Measurements from ENCODE around the gene XPO6.

The XPO6 gene

DNA sequence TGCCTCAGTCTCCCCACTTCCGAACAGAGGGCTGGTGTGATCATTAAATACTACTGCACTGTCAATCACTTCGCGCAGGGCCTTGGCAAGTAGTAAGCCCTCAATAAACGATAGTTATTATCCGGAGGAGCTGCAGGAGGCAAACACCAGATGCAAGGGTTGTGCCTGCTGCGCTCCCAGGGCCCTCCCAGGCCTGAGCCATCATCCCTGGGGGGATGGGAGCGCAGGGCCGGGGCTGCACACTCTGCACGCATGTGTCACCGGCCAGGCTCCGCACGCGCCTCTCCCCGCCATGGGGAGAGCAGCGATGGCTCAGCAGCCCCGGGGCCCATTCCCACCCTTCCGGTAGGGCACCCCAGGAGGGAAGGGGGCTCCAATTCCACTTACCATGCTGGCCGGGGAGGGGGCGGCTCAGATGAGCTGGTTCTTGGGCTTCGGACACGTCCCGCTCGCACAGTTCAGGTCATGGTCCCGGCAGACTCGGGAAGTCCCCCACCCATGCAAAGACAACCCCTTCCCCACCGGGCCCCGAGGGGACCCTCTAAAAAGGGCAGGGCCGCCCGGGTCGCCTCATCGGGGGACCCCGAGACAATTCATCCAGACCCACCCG, 681 bp downstream of the XPO6 start (continued):
- TF ChIP-seq, protein P1, sequence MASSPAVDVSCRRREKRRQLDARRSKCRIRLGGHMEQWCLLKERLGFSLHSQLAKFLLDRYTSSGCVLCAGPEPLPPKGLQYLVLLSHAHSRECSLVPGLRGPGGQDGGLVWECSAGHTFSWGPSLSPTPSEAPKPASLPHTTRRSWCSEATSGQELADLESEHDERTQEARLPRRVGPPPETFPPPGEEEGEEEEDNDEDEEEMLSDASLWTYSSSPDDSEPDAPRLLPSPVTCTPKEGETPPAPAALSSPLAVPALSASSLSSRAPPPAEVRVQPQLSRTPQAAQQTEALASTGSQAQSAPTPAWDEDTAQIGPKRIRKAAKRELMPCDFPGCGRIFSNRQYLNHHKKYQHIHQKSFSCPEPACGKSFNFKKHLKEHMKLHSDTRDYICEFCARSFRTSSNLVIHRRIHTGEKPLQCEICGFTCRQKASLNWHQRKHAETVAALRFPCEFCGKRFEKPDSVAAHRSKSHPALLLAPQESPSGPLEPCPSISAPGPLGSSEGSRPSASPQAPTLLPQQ (tag by site-specific recombination; IDR thresholded peaks at IDR 0.05) = peak; percentile 82
- TF ChIP-seq, protein P2, sequence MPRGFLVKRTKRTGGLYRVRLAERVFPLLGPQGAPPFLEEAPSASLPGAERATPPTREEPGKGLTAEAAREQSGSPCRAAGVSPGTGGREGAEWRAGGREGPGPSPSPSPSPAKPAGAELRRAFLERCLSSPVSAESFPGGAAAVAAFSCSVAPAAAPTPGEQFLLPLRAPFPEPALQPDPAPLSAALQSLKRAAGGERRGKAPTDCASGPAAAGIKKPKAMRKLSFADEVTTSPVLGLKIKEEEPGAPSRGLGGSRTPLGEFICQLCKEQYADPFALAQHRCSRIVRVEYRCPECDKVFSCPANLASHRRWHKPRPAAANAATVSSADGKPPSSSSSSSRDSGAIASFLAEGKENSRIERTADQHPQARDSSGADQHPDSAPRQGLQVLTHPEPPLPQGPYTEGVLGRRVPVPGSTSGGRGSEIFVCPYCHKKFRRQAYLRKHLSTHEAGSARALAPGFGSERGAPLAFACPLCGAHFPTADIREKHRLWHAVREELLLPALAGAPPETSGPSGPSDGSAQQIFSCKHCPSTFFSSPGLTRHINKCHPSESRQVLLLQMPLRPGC (tag by site-specific recombination; IDR thresholded peaks at IDR 0.05) = no peak
- TF ChIP-seq ZBTB7A (tag by site-specific recombination; IDR thresholded peaks at IDR 0.05; ENCODE audit: low read depth) = no peak
- TF ChIP-seq, protein P3, sequence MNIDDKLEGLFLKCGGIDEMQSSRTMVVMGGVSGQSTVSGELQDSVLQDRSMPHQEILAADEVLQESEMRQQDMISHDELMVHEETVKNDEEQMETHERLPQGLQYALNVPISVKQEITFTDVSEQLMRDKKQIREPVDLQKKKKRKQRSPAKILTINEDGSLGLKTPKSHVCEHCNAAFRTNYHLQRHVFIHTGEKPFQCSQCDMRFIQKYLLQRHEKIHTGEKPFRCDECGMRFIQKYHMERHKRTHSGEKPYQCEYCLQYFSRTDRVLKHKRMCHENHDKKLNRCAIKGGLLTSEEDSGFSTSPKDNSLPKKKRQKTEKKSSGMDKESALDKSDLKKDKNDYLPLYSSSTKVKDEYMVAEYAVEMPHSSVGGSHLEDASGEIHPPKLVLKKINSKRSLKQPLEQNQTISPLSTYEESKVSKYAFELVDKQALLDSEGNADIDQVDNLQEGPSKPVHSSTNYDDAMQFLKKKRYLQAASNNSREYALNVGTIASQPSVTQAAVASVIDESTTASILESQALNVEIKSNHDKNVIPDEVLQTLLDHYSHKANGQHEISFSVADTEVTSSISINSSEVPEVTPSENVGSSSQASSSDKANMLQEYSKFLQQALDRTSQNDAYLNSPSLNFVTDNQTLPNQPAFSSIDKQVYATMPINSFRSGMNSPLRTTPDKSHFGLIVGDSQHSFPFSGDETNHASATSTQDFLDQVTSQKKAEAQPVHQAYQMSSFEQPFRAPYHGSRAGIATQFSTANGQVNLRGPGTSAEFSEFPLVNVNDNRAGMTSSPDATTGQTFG (tag by site-specific recombination; IDR thresholded peaks at IDR 0.05; ENCODE audit: borderline replicate concordance) = no peak
- TF ChIP-seq ZNF423 (tag by site-specific recombination; IDR thresholded peaks at IDR 0.05) = no peak
- TF ChIP-seq, protein P4, sequence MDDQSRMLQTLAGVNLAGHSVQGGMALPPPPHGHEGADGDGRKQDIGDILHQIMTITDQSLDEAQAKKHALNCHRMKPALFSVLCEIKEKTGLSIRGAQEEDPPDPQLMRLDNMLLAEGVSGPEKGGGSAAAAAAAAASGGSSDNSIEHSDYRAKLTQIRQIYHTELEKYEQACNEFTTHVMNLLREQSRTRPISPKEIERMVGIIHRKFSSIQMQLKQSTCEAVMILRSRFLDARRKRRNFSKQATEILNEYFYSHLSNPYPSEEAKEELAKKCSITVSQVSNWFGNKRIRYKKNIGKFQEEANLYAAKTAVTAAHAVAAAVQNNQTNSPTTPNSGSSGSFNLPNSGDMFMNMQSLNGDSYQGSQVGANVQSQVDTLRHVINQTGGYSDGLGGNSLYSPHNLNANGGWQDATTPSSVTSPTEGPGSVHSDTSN (CRISPR knock-in tag; IDR thresholded peaks at IDR 0.05) = no peak
- TF ChIP-seq, protein P5, sequence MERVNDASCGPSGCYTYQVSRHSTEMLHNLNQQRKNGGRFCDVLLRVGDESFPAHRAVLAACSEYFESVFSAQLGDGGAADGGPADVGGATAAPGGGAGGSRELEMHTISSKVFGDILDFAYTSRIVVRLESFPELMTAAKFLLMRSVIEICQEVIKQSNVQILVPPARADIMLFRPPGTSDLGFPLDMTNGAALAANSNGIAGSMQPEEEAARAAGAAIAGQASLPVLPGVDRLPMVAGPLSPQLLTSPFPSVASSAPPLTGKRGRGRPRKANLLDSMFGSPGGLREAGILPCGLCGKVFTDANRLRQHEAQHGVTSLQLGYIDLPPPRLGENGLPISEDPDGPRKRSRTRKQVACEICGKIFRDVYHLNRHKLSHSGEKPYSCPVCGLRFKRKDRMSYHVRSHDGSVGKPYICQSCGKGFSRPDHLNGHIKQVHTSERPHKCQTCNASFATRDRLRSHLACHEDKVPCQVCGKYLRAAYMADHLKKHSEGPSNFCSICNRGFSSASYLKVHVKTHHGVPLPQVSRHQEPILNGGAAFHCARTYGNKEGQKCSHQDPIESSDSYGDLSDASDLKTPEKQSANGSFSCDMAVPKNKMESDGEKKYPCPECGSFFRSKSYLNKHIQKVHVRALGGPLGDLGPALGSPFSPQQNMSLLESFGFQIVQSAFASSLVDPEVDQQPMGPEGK (tag by site-specific recombination; IDR thresholded peaks at IDR 0.05) = peak; percentile 90
- TF ChIP-seq ZNF660 (tag by site-specific recombination; IDR thresholded peaks at IDR 0.05) = peak; percentile 61
- no peak for TF ChIP-seq ZNF302 (tag by site-specific recombination; IDR thresholded peaks at IDR 0.05; ENCODE audit: low read depth)
- peak; percentile 89 for TF ChIP-seq GLIS1 (tag by site-specific recombination; IDR thresholded peaks at IDR 0.05)
- peak; percentile 82 for TF ChIP-seq GLIS2 (tag by site-specific recombination; IDR thresholded peaks at IDR 0.05)
- no peak for TF ChIP-seq ZNF529 (tag by site-specific recombination; IDR thresholded peaks at IDR 0.05; ENCODE audit: insufficient replicate concordance)
- TF ChIP-seq ZFHX2 (tag by site-specific recombination; conservative IDR thresholded peaks at IDR 0.05) = no peak
- TF ChIP-seq ZSCAN23 (tag by site-specific recombination; IDR thresholded peaks at IDR 0.05) = no peak
- TF ChIP-seq ZNF664 (tag by site-specific recombination; IDR thresholded peaks at IDR 0.05) = peak; percentile 87
- TF ChIP-seq, protein P6, sequence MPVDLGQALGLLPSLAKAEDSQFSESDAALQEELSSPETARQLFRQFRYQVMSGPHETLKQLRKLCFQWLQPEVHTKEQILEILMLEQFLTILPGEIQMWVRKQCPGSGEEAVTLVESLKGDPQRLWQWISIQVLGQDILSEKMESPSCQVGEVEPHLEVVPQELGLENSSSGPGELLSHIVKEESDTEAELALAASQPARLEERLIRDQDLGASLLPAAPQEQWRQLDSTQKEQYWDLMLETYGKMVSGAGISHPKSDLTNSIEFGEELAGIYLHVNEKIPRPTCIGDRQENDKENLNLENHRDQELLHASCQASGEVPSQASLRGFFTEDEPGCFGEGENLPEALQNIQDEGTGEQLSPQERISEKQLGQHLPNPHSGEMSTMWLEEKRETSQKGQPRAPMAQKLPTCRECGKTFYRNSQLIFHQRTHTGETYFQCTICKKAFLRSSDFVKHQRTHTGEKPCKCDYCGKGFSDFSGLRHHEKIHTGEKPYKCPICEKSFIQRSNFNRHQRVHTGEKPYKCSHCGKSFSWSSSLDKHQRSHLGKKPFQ (tag by site-specific recombination; IDR thresholded peaks at IDR 0.05) = no peak; the same call in 1 of the 2 replicates
- no peak for TF ChIP-seq ZNF175 (tag by site-specific recombination; IDR thresholded peaks at IDR 0.05)
- TF ChIP-seq ZNF366 (tag by site-specific recombination; conservative IDR thresholded peaks at IDR 0.05) = no peak
- TF ChIP-seq ZNF354C (tag by site-specific recombination; IDR thresholded peaks at IDR 0.05; ENCODE audit: borderline replicate concordance, low read depth) = no peak
- TF ChIP-seq ZNF138 (tag by site-specific recombination; IDR thresholded peaks at IDR 0.05; ENCODE audit: borderline replicate concordance) = no peak
- TF ChIP-seq KLF7 (tag by site-specific recombination; IDR thresholded peaks at IDR 0.05; ENCODE audit: borderline replicate concordance) = no peak
- TF ChIP-seq, protein P7, sequence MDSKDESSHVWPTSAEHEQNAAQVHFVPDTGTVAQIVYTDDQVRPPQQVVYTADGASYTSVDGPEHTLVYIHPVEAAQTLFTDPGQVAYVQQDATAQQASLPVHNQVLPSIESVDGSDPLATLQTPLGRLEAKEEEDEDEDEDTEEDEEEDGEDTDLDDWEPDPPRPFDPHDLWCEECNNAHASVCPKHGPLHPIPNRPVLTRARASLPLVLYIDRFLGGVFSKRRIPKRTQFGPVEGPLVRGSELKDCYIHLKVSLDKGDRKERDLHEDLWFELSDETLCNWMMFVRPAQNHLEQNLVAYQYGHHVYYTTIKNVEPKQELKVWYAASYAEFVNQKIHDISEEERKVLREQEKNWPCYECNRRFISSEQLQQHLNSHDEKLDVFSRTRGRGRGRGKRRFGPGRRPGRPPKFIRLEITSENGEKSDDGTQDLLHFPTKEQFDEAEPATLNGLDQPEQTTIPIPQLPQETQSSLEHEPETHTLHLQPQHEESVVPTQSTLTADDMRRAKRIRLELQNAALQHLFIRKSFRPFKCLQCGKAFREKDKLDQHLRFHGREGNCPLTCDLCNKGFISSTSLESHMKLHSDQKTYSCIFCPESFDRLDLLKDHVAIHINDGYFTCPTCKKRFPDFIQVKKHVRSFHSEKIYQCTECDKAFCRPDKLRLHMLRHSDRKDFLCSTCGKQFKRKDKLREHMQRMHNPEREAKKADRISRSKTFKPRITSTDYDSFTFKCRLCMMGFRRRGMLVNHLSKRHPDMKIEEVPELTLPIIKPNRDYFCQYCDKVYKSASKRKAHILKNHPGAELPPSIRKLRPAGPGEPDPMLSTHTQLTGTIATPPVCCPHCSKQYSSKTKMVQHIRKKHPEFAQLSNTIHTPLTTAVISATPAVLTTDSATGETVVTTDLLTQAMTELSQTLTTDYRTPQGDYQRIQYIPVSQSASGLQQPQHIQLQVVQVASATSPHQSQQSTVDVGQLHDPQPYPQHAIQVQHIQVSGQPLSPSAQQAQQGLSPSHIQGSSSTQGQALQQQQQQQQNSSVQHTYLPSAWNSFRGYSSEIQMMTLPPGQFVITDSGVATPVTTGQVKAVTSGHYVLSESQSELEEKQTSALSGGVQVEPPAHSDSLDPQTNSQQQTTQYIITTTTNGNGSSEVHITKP (tag by site-specific recombination; IDR thresholded peaks at IDR 0.05) = peak; percentile 75
- TF ChIP-seq YY1 (tag by site-specific recombination; IDR thresholded peaks at IDR 0.05) = peak; percentile 53; the same call in 1 of the 2 replicates

All from HEK293 (cell line).